Uterus (tissue), 2 donors: ENCODE results near the gene ASF1B.

Experiments
- POLR2A ChIP-seq, 2 donors: fragments of 450-650 bp; IDR thresholded peaks; one replicate each; pipeline ENCODE4 v1.6.1; 2016; ENCODE audit warnings: antibody characterized with exemption in 2 of 2, mild to moderate bottlenecking in 1 of 2, moderate library complexity in 1 of 2
- TF ChIP-seq, protein P1 (sequence below), 4 experiments: fragments of 200-600 bp in 2 of 4; fragments of 450-650 bp in 2 of 4; sonication (generic) in 2 of 4; IDR thresholded peaks; one replicate each; pipeline ENCODE4 v1.5.1; 2016 to 2019; ENCODE audit warnings: antibody characterized with exemption in 4 of 4, mild to moderate bottlenecking in 2 of 4, moderate library complexity in 1 of 4

- TF ChIP-seq, protein P1, sequence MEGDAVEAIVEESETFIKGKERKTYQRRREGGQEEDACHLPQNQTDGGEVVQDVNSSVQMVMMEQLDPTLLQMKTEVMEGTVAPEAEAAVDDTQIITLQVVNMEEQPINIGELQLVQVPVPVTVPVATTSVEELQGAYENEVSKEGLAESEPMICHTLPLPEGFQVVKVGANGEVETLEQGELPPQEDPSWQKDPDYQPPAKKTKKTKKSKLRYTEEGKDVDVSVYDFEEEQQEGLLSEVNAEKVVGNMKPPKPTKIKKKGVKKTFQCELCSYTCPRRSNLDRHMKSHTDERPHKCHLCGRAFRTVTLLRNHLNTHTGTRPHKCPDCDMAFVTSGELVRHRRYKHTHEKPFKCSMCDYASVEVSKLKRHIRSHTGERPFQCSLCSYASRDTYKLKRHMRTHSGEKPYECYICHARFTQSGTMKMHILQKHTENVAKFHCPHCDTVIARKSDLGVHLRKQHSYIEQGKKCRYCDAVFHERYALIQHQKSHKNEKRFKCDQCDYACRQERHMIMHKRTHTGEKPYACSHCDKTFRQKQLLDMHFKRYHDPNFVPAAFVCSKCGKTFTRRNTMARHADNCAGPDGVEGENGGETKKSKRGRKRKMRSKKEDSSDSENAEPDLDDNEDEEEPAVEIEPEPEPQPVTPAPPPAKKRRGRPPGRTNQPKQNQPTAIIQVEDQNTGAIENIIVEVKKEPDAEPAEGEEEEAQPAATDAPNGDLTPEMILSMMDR (IDR thresholded peaks at IDR 0.05), result no peak
- TF ChIP-seq POLR2A (IDR thresholded peaks at IDR 0.05), result no peak
Observed at GRCh38 chr19:14182476-14182875, 46.1 kb upstream of the ASF1B start.
